Neural progenitor cell (in vitro differentiated cells): Measurements from ENCODE around the gene S100A5. TPM values are rescaled to one million over a fixed set of nuclear protein-coding genes. Genes with fewer than 3 reads are reported as not detected.
A peak's percentile ranks its signal among the peaks of the same experiment; 100 is the strongest.
"Not testable (repeated sequence)": the region's sequence is repeated elsewhere in the genome, so short reads cannot be mapped to it uniquely, and the experiment has no call there.

Experiments
- DNase-seq: peaks from one replicate; pipeline ENCODE4 v3.0.0-alpha.2; 2016; ENCODE audit warnings: low spot score
- H2AFZ ChIP-seq: fragments of 200-600 bp; sonication (generic); replicated peaks from 2 replicates; pipeline ENCODE4 v1.6.1; 2016; ENCODE audit warnings: antibody characterized with exemption
- H3F3A ChIP-seq: fragments of 200-600 bp; sonication (generic); 2 replicates; pipeline ENCODE4 v1.6.1; 2016; ENCODE audit warnings: antibody characterized with exemption, low read depth
- H3K27ac ChIP-seq: fragments of 200-600 bp; sonication (generic); 2 replicates; pipeline ENCODE4 v1.5.1; 2016; ENCODE audit warnings: mild to moderate bottlenecking
- H3K27me3 ChIP-seq: fragments of 200-600 bp; sonication (generic); 2 replicates; pipeline ENCODE4 v1.6.1; 2016; ENCODE audit warnings: mild to moderate bottlenecking, moderate library complexity
- H3K36me3 ChIP-seq: fragments of 200-600 bp; sonication (generic); 2 replicates; pipeline ENCODE4 v1.5.1; 2016
- H3K4me1 ChIP-seq: fragments of 200-600 bp; sonication (generic); 2 replicates; pipeline ENCODE4 v1.6.1; 2016; ENCODE audit warnings: mixed run types
- H3K4me2 ChIP-seq: fragments of 200-600 bp; sonication (generic); 2 replicates; pipeline ENCODE4 v1.6.1; 2016
- H3K4me3 ChIP-seq: fragments of 200-600 bp; sonication (generic); 2 replicates; pipeline ENCODE4 v1.5.1; 2016
- H3K79me2 ChIP-seq: fragments of 200-600 bp; sonication (generic); 2 replicates; pipeline ENCODE4 v1.6.1; 2016; ENCODE audit warnings: low read depth
- H3K9ac ChIP-seq: fragments of 200-600 bp; sonication (generic); 2 replicates; pipeline ENCODE4 v1.6.1; 2016
- H3K9me3 ChIP-seq: fragments of 200-600 bp; sonication (generic); 2 replicates; pipeline ENCODE4 v1.5.1; 2016; ENCODE audit warnings: low read depth
- H4K20me1 ChIP-seq: fragments of 200-600 bp; sonication (generic); 2 replicates; pipeline ENCODE4 v1.6.1; 2016; ENCODE audit warnings: low read depth
- H3K27ac Mint-ChIP-seq: 3 replicates; pipeline ENCODE4 v1.8.0; 2021; ENCODE audit warnings: mixed read lengths
- H3K27me3 Mint-ChIP-seq: 2 replicates; pipeline ENCODE4 v1.8.0; 2022; ENCODE audit warnings: low read depth, mild to moderate bottlenecking, inconsistent platforms, moderate library complexity, mixed read lengths; ENCODE audit not compliant: insufficient read depth
- H3K36me3 Mint-ChIP-seq: 3 replicates; pipeline ENCODE4 v1.8.0; 2021; ENCODE audit warnings: mixed read lengths
- H3K4me1 Mint-ChIP-seq: 3 replicates; pipeline ENCODE4 v1.8.0; 2021; ENCODE audit warnings: mixed read lengths
- H3K4me3 Mint-ChIP-seq: 3 replicates; pipeline ENCODE4 v1.8.0; 2021; ENCODE audit warnings: mild to moderate bottlenecking, moderate library complexity, mixed read lengths
- H3K9me3 Mint-ChIP-seq: 3 replicates; pipeline ENCODE4 v1.8.0; 2020; ENCODE audit warnings: mixed read lengths
- CTCF ChIP-seq: fragments of 200-600 bp; sonication (generic); IDR thresholded peaks from 2 replicates; pipeline ENCODE4 v1.5.1; 2017; ENCODE audit warnings: antibody characterized with exemption, mild to moderate bottlenecking
- EZH2 ChIP-seq: fragments of 200-600 bp; sonication (generic); IDR thresholded peaks from 2 replicates; pipeline ENCODE4 v1.6.1; 2017; ENCODE audit warnings: antibody characterized with exemption, mild to moderate bottlenecking, moderate library complexity
- EZH2phosphoT487 ChIP-seq: fragments of 200-600 bp; sonication (generic); IDR thresholded peaks from 2 replicates; pipeline ENCODE4 v1.6.1; 2017; ENCODE audit warnings: antibody characterized with exemption
- total RNA-seq: library from RNA; depleted of rRNA; stranded (reverse); fragments of >200 nt; gene quantifications from 2 replicates; pipeline ENCODE4 v1.2.3, GENCODE V29; 2015; ENCODE audit warnings: low replicate concordance

Gene S100A5
- total RNA-seq, 1 donor from 2014 or later, result not detected

- H3K79me2 ChIP-seq, result no peaks in the 10 kb centered on the region
- H3K27ac Mint-ChIP-seq, result no peak overlapping the region
- H3K4me1 ChIP-seq, result peaks cover 25% of the 10 kb centered on the region
These were observed 38.2 kb upstream of the S100A5 start for GRCh38 chr1:153578936-153579335.

DNA sequence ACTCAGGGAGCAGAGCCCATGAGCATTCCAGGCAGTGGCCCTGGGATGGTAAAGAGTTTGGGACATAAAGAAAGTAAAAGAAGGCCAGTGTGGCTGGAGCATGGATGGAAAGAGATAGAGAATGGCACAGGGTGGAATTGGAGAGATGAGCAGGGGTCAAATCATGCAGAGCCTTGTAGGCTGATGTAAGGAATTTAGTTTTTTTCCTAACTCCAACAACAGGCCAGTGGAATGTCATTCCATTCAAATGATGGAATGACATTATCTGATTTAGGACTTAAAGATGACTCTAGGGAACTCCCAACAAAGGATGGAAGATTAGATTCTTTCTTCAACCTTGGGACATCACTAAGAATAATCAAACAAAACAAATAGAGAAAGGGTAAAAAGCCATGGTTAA lies 37.8 kb upstream of the S100A5 start:
- no peak overlapping the region for H2AFZ ChIP-seq

More at GRCh38 chr1:153578936-153579335, 38.2 kb upstream of the S100A5 start:
- TF ChIP-seq CTCF (no peak), EZH2 (no peak), EZH2phosphoT487 (no peak)
- Mint-ChIP-seq H3K9me3 (peaks cover 9% of the 10 kb centered on the region), H3K27me3 (peaks cover 2% of the 10 kb centered on the region), H3K36me3 (no peaks in the 10 kb centered on the region), H3K4me3 (no peak overlapping the region), H3K4me1 (peaks cover 17% of the 10 kb centered on the region)
- Histone ChIP-seq H3K27me3 (no peaks in the 10 kb centered on the region), H3K36me3 (no peaks in the 10 kb centered on the region), H3K4me3 (no peak overlapping the region), H3F3A (peaks cover 21% of the 10 kb centered on the region), H3K9ac (no peak overlapping the region), H3K4me2 (peak overlapping the region; percentile 6), H3K9me3 (no peaks in the 10 kb centered on the region), H3K27ac (no peak overlapping the region), H2AFZ (no peak overlapping the region), H4K20me1 (no peaks in the 10 kb centered on the region)
- DNase-seq, result peak; percentile 22

GRCh38 chr1:153577624-153578051 lies 36.9 kb upstream of the S100A5 start:
- no peak overlapping the region for H3K4me3 Mint-ChIP-seq
- no peak overlapping the region for H2AFZ ChIP-seq
- no peaks in the 10 kb centered on the region for H3K79me2 ChIP-seq
- H3K36me3 Mint-ChIP-seq, result no peaks in the 10 kb centered on the region
- no peak overlapping the region for H3K9ac ChIP-seq
- no peak for TF ChIP-seq EZH2phosphoT487
- no peak for TF ChIP-seq EZH2
- H3K27me3 ChIP-seq, result no peaks in the 10 kb centered on the region
- peaks cover 21% of the 10 kb centered on the region for H3K4me1 ChIP-seq
- peaks cover 20% of the 10 kb centered on the region for H3K4me1 Mint-ChIP-seq
- peaks cover 11% of the 10 kb centered on the region for H3K9me3 Mint-ChIP-seq
- DNase-seq, result no peak
- no peak overlapping the region for H3K27ac ChIP-seq
- no peak overlapping the region for H3K4me3 ChIP-seq
- no peak overlapping the region for H3K4me2 ChIP-seq
- peaks cover 16% of the 10 kb centered on the region for H3F3A ChIP-seq
- no peak overlapping the region for H3K27ac Mint-ChIP-seq
- H3K36me3 ChIP-seq, result no peaks in the 10 kb centered on the region
- H3K27me3 Mint-ChIP-seq, result peaks cover 2% of the 10 kb centered on the region
- no peaks in the 10 kb centered on the region for H3K9me3 ChIP-seq
- H4K20me1 ChIP-seq, result no peaks in the 10 kb centered on the region

More for the DNA sequence above, 37.8 kb upstream of the S100A5 start:
- H3K27ac ChIP-seq, result no peak overlapping the region
- no peak for TF ChIP-seq EZH2
- no peak for TF ChIP-seq EZH2phosphoT487
- no peak for TF ChIP-seq CTCF
- H3K9me3 Mint-ChIP-seq, result peaks cover 11% of the 10 kb centered on the region
- H3K4me1 Mint-ChIP-seq, result peaks cover 14% of the 10 kb centered on the region
- H3K36me3 Mint-ChIP-seq, result no peaks in the 10 kb centered on the region
- no peak overlapping the region for H3K9ac ChIP-seq
- no peaks in the 10 kb centered on the region for H4K20me1 ChIP-seq
- peak; percentile 9 for DNase-seq
- H3F3A ChIP-seq, result peaks cover 16% of the 10 kb centered on the region
- H3K27me3 Mint-ChIP-seq, result peaks cover 2% of the 10 kb centered on the region
- H3K27ac Mint-ChIP-seq, result peak overlapping the region; percentile 30
- H3K4me2 ChIP-seq, result peak overlapping the region; percentile 6
- H3K79me2 ChIP-seq, result no peaks in the 10 kb centered on the region
- H3K4me3 Mint-ChIP-seq, result no peak overlapping the region
- no peak overlapping the region for H3K4me3 ChIP-seq
- no peaks in the 10 kb centered on the region for H3K36me3 ChIP-seq
- H3K4me1 ChIP-seq, result peaks cover 21% of the 10 kb centered on the region
- H3K27me3 ChIP-seq, result no peaks in the 10 kb centered on the region
- no peaks in the 10 kb centered on the region for H3K9me3 ChIP-seq

DNA sequence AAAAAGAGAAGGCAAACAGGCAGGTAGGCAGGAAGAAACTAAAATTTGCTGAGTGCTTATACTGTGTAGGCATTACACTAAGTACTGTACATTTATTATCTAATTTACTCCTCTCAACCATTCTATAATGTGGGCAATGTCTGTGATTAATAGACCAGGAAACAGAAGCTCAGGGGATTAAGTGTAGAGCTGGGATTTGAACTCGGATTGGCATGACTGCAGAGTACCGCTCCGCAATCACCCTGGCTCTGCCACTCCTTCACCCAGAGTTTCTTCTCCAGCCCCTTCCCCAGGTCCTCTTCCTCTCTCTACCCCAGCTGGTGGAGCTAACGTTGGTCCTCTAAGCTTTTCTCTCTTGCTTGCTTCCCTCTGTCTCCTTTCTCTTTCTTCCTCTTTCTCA lies 36.4 kb upstream of the S100A5 start:
- no peak overlapping the region for H3K9ac ChIP-seq
- no peak overlapping the region for H3K27ac Mint-ChIP-seq
- H3K36me3 Mint-ChIP-seq, result no peaks in the 10 kb centered on the region

GRCh38 chr1:153575497-153575896 lies 34.8 kb upstream of the S100A5 start:
- H3K27ac Mint-ChIP-seq, H3K9me3 Mint-ChIP-seq, DNase-seq, H3K4me2 ChIP-seq, H3K79me2 ChIP-seq, H3K9me3 ChIP-seq, H3K36me3 ChIP-seq, H3K27me3 ChIP-seq, H4K20me1 ChIP-seq, H3K4me3 Mint-ChIP-seq, H3K4me3 ChIP-seq, H3K36me3 Mint-ChIP-seq, H3K27ac ChIP-seq, H3K9ac ChIP-seq, H2AFZ ChIP-seq, H3K27me3 Mint-ChIP-seq: not testable (repeated sequence)
- Histone ChIP-seq H3K4me1 (peaks cover 21% of the 10 kb centered on the region), H3F3A (peaks cover 16% of the 10 kb centered on the region)
- H3K4me1 Mint-ChIP-seq, result peaks cover 26% of the 10 kb centered on the region

More for the DNA sequence above, 36.4 kb upstream of the S100A5 start:
- H3K9me3 ChIP-seq, result no peaks in the 10 kb centered on the region
- H3K4me1 ChIP-seq, result peaks cover 21% of the 10 kb centered on the region
- TF ChIP-seq EZH2phosphoT487 (no peak), CTCF (no peak), EZH2 (no peak)
- Mint-ChIP-seq H3K27me3 (peaks cover 2% of the 10 kb centered on the region), H3K4me3 (no peak overlapping the region), H3K4me1 (peaks cover 22% of the 10 kb centered on the region), H3K9me3 (peaks cover 11% of the 10 kb centered on the region)
- H2AFZ ChIP-seq, result no peak overlapping the region
- no peak overlapping the region for H3K4me2 ChIP-seq
- no peaks in the 10 kb centered on the region for H3K27me3 ChIP-seq
- no peaks in the 10 kb centered on the region for H4K20me1 ChIP-seq
- no peak overlapping the region for H3K27ac ChIP-seq
- no peaks in the 10 kb centered on the region for H3K36me3 ChIP-seq
- H3K4me3 ChIP-seq, result no peak overlapping the region
- peaks cover 16% of the 10 kb centered on the region for H3F3A ChIP-seq
- no peaks in the 10 kb centered on the region for H3K79me2 ChIP-seq
- DNase-seq, result no peak

GRCh38 chr1:153575081-153575491 lies 34.4 kb upstream of the S100A5 start:
- H3K4me2 ChIP-seq, H3K36me3 ChIP-seq, H3K27me3 Mint-ChIP-seq, H3K79me2 ChIP-seq, H3K9me3 Mint-ChIP-seq, H4K20me1 ChIP-seq, H3K36me3 Mint-ChIP-seq, H3K9ac ChIP-seq, H3K27ac Mint-ChIP-seq, H3K27me3 ChIP-seq, H2AFZ ChIP-seq, H3K27ac ChIP-seq, DNase-seq, H3K4me3 ChIP-seq, H3K9me3 ChIP-seq, H3K4me3 Mint-ChIP-seq: not testable (repeated sequence)
- Histone ChIP-seq H3F3A (peaks cover 16% of the 10 kb centered on the region), H3K4me1 (peaks cover 21% of the 10 kb centered on the region)
- H3K4me1 Mint-ChIP-seq, result peaks cover 27% of the 10 kb centered on the region
